CD14-positive monocyte (primary cell): ENCODE measurements around the gene TRABD2A. TPM values are rescaled to one million over a fixed set of nuclear protein-coding genes. Genes with fewer than 3 reads are reported as not detected.

Source experiments
- DNase-seq, 3 donors: peaks; one replicate each; pipeline ENCODE4 v3.0.0-alpha.2; 2011 to 2022
- H2AFZ ChIP-seq: 2 replicates; pipeline ENCODE4 v1.6.0; 2012; ENCODE audit warnings: mild to moderate bottlenecking, low read depth, low read length, inconsistent platforms; ENCODE audit not compliant: insufficient read depth, poor library complexity, severe bottlenecking
- H3K27ac ChIP-seq, 2 donors: 1 replicate in 1 of 2; 2 replicates in 1 of 2; pipeline ENCODE4 v1.5.1; 2012 to 2013; ENCODE audit warnings: low read length in 2 of 2, control low read depth in 1 of 2, inconsistent platforms in 1 of 2, low read depth in 1 of 2, mild to moderate bottlenecking in 1 of 2
- H3K27me3 ChIP-seq, 2 donors: one replicate each; pipeline versions ENCODE4 v1.6.0 to v1.6.1; 2011 to 2013; ENCODE audit warnings: low read length in 2 of 2; ENCODE audit not compliant: control insufficient read depth in 2 of 2, insufficient read depth in 2 of 2
- H3K36me3 ChIP-seq, 2 donors: replicated peaks in 1 of 2; 1 replicate in 1 of 2; 2 replicates in 1 of 2; pipeline versions ENCODE4 v1.5.1 to v1.6.1; 2012 to 2013; ENCODE audit warnings: low read length in 2 of 2, control low read depth in 1 of 2, inconsistent platforms in 1 of 2, mild to moderate bottlenecking in 1 of 2; ENCODE audit not compliant: insufficient read depth in 2 of 2, control insufficient read depth in 1 of 2
- H3K4me1 ChIP-seq, 2 donors: 1 replicate in 1 of 2; 2 replicates in 1 of 2; pipeline versions ENCODE4 v1.5.1 to v1.6.1; 2012 to 2013; ENCODE audit warnings: low read length in 2 of 2, control low read depth in 1 of 2, inconsistent platforms in 1 of 2, mild to moderate bottlenecking in 1 of 2, moderate library complexity in 1 of 2; ENCODE audit not compliant: insufficient read depth in 2 of 2, control insufficient read depth in 1 of 2
- H3K4me2 ChIP-seq: replicated peaks from 2 replicates; pipeline ENCODE3; 2012; ENCODE audit warnings: low read length, moderate library complexity, mild to moderate bottlenecking; ENCODE audit not compliant: poor library complexity, severe bottlenecking; ENCODE audit errors: extremely low read depth
- H3K4me3 ChIP-seq, 3 experiments: fragments of 200-600 bp in 1 of 3; sonication (generic) in 1 of 3; replicated peaks in 1 of 3; 1 replicate in 2 of 3; 2 replicates in 1 of 3; pipeline ENCODE4 v1.5.1; 2011 to 2013; ENCODE audit warnings: low read length in 3 of 3, mild to moderate bottlenecking in 3 of 3, control low read depth in 2 of 3, low read depth in 2 of 3, inconsistent platforms in 1 of 3, moderate library complexity in 1 of 3
- H3K79me2 ChIP-seq: 2 replicates; pipeline ENCODE4 v1.6.0; 2012; ENCODE audit warnings: mild to moderate bottlenecking, control low read depth, inconsistent platforms, low read length, moderate library complexity; ENCODE audit not compliant: insufficient read depth
- H3K9ac ChIP-seq: 2 replicates; pipeline ENCODE4 v1.6.0; 2017; ENCODE audit warnings: low read length, mild to moderate bottlenecking; ENCODE audit not compliant: insufficient read depth, poor library complexity, severe bottlenecking
- H3K9me3 ChIP-seq, 2 donors: replicated peaks in 1 of 2; 1 replicate in 1 of 2; 2 replicates in 1 of 2; pipeline versions ENCODE4 v1.5.1 to v1.6.1; 2012 to 2013; ENCODE audit warnings: low read length in 2 of 2, control low read depth in 1 of 2; ENCODE audit not compliant: control insufficient read depth in 1 of 2, insufficient read depth in 1 of 2
- H4K20me1 ChIP-seq: 2 replicates; pipeline ENCODE4 v1.6.0; 2012; ENCODE audit warnings: mild to moderate bottlenecking, low read length, control low read depth, moderate library complexity; ENCODE audit not compliant: insufficient read depth
- H3K27ac Mint-ChIP-seq, 7 donors: one replicate each; pipeline ENCODE4 v1.8.0; 2020; ENCODE audit warnings: mild to moderate bottlenecking in 7 of 7, mixed read lengths in 7 of 7, moderate library complexity in 6 of 7, inconsistent platforms in 2 of 7
- H3K27me3 Mint-ChIP-seq, 3 donors: one replicate each; pipeline ENCODE4 v1.8.0; 2021 to 2022; ENCODE audit warnings: low read depth in 3 of 3, mild to moderate bottlenecking in 3 of 3, mixed read lengths in 3 of 3, moderate library complexity in 3 of 3, inconsistent platforms in 1 of 3
- H3K36me3 Mint-ChIP-seq, 2 donors: one replicate each; pipeline ENCODE4 v1.8.0; 2020; ENCODE audit warnings: mixed read lengths in 2 of 2, inconsistent platforms in 1 of 2, mild to moderate bottlenecking in 1 of 2
- H3K4me1 Mint-ChIP-seq: one replicate; pipeline ENCODE4 v1.8.0; 2020; ENCODE audit warnings: mild to moderate bottlenecking, mixed read lengths
- H3K4me3 Mint-ChIP-seq, 2 donors: one replicate each; pipeline ENCODE4 v1.8.0; 2020; ENCODE audit warnings: mild to moderate bottlenecking in 2 of 2, mixed read lengths in 2 of 2, moderate library complexity in 1 of 2
- H3K9me3 Mint-ChIP-seq, 7 donors: one replicate each; pipeline ENCODE4 v1.8.0; 2020 to 2022; ENCODE audit warnings: mixed read lengths in 7 of 7, mild to moderate bottlenecking in 6 of 7, moderate library complexity in 6 of 7, inconsistent platforms in 2 of 7
- WGBS: methylation state at CpG from one replicate; pipeline ENCODE4 v1.1.5; 2013; ENCODE audit warnings: missing lambda C conversion rate; ENCODE audit not compliant: insufficient coverage; 5-methylcytosine and 5-hydroxymethylcytosine counted together
- intact Hi-C, 2 donors: fragments of 100-400 bp; cut with micrococcal nuclease; formaldehyde crosslinking; loops; one replicate each; pipeline versions ENCODE4 v1.15.0 to v1.15.1; 2023
- polyA plus RNA-seq, 3 donors: library from polyadenylated mRNA; depleted of rRNA in 1 of 3; unstranded in 2 of 3; stranded (reverse) in 1 of 3; fragments of 300-500 nt in 2 of 3; fragments of >200 nt in 1 of 3; fragmentation: Illumina TruSeq in 2 of 3; gene quantifications; 1 replicate in 2 of 3; 2 replicates in 1 of 3; pipeline ENCODE4 v1.2.3, GENCODE V29; 2012 to 2021
- TF ChIP-seq, protein P1 (sequence below): fragments of 200-600 bp; IDR thresholded peaks from one replicate; pipeline ENCODE4 v1.8.0; 2022; ENCODE audit warnings: antibody characterized with exemption, mild to moderate bottlenecking

TRABD2A gene
- polyA plus RNA-seq, 3 donors, result 0.53 to 0.95 (median 0.79) TPM

DNA sequence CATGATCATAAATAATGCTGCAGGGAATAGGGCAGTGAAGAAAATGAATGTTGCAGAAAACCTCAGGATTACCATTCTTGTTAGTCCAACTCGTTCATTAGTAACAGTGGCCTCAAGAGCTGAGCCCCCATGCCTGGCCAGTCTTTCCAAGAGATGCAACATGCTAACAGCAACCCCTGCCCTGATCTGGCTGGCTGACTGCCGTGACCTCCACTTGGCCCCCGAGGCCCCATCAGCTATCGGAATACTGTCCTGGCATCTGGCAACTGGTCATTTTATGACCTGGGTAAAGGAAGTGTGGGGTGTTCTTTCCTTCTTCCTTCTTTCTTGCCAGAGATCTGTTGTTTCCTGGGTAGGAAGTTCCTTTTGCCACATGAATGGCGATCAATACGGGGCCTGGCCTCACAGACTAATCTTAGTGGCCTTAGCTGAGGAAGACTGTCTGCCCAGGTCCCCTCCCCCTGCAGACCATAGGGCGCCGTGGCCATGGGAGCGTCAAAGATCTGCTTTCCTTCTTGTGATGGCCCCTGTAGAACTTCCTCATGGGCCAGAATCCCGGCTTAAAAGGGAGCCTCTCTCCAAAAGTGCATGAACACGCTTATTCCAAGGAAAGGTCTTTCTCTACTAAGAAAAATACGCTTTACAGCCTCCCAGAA is 10.6 kb upstream of the TRABD2A start:
- Histone ChIP-seq H3K27me3 (no peaks in the 10 kb centered on the region), H3K9me3 (no peaks in the 10 kb centered on the region), H4K20me1 (no peaks in the 10 kb centered on the region), H3K4me1 (peaks cover 54 to 55% of the 10 kb centered on the region in 2 donors), H2AFZ (no peak overlapping the region), H3K36me3 (no peaks in the 10 kb centered on the region), H3K79me2 (no peaks in the 10 kb centered on the region), H3K4me3 (no peak overlapping the region), H3K9ac (no peak overlapping the region), H3K4me2 (no peak overlapping the region), H3K27ac (no peak overlapping the region)
- Mint-ChIP-seq H3K27me3 (peaks cover 0 to 2% (median 2%) of the 10 kb centered on the region in 3 donors), H3K36me3 (no peaks in the 10 kb centered on the region), H3K4me1 (peaks cover 56% of the 10 kb centered on the region), H3K4me3 (no peak overlapping the region), H3K9me3 (peaks cover 0 to 4% (median 0%) of the 10 kb centered on the region in 7 donors), H3K27ac (peak overlapping the region in 1 of 7 donors; percentile 15)
- 69% methylated on average over 4 of the region's 12 CpGs for WGBS
- TF ChIP-seq, protein P1, sequence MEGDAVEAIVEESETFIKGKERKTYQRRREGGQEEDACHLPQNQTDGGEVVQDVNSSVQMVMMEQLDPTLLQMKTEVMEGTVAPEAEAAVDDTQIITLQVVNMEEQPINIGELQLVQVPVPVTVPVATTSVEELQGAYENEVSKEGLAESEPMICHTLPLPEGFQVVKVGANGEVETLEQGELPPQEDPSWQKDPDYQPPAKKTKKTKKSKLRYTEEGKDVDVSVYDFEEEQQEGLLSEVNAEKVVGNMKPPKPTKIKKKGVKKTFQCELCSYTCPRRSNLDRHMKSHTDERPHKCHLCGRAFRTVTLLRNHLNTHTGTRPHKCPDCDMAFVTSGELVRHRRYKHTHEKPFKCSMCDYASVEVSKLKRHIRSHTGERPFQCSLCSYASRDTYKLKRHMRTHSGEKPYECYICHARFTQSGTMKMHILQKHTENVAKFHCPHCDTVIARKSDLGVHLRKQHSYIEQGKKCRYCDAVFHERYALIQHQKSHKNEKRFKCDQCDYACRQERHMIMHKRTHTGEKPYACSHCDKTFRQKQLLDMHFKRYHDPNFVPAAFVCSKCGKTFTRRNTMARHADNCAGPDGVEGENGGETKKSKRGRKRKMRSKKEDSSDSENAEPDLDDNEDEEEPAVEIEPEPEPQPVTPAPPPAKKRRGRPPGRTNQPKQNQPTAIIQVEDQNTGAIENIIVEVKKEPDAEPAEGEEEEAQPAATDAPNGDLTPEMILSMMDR, result no peak
- DNase-seq, result no peak
- intact Hi-C loops, result no loop called here

DNA sequence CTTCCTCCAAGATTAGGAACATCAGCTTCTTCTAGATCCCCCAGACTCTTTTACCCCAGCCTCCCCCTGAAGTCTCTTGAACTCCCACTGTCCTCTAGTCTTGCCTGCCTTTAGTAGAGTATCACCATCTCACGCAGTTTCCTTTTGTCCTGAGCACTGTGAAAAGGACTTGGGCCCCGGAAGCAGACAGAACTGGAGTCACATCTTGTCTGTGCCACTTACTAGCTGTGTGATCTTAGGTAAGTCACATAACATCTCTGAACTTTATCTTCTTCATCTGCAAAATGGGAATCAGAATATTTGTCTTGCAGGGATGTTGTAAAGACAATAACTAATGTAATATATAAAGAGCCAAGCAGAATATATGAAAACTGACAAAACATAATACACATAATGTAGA is 8.4 kb upstream of the TRABD2A start:
- Histone ChIP-seq H3K9ac (peak overlapping the region; percentile 1), H3K27ac (peak overlapping the region; percentile 73 to 92), H3K4me1 (peaks cover 41 to 42% of the 10 kb centered on the region in 2 donors), H4K20me1 (no peaks in the 10 kb centered on the region), H3K9me3 (no peaks in the 10 kb centered on the region), H3K79me2 (no peaks in the 10 kb centered on the region), H3K4me3 (peak overlapping the region; percentile 28 to 61 (median 29)), H3K4me2 (peak overlapping the region; percentile 60), H2AFZ (peak overlapping the region; percentile 64), H3K27me3 (no peaks in the 10 kb centered on the region), H3K36me3 (no peaks in the 10 kb centered on the region)
- H3K27me3 Mint-ChIP-seq, result peaks cover 0 to 2% (median 2%) of the 10 kb centered on the region in 3 donors
- TF ChIP-seq, protein P1, result no peak
- H3K4me3 Mint-ChIP-seq, result peak overlapping the region; percentile 4 to 78
- no CpG with 5 or more reads among the region's 2 CpGs for WGBS
- H3K9me3 Mint-ChIP-seq, result peaks cover 0 to 4% (median 0%) of the 10 kb centered on the region in 7 donors
- no peaks in the 10 kb centered on the region for H3K36me3 Mint-ChIP-seq
- DNase-seq, result no peak
- peak overlapping the region; percentile 92 to 96 (median 94) for H3K27ac Mint-ChIP-seq
- H3K4me1 Mint-ChIP-seq, result peaks cover 39% of the 10 kb centered on the region
- intact Hi-C loops, result no loop called here
